NB4 (cell line): ENCODE results near the gene UBE2F.

ENCODE experiments used
- DNase-seq: peaks from one replicate; pipeline ENCODE4 v3.0.0; 2010; ENCODE audit warnings: low read depth
- H3K4me3 ChIP-seq: one replicate; pipeline ENCODE4 v1.5.1; 2011; ENCODE audit warnings: mild to moderate bottlenecking, low read depth, low read length, moderate library complexity
- MYC ChIP-seq: IDR thresholded peaks from 2 replicates; pipeline ENCODE4 v1.6.1; 2011; ENCODE audit warnings: low read depth, low read length
- POLR2A ChIP-seq: IDR thresholded peaks from 2 replicates; pipeline ENCODE4 v1.6.1; 2011; ENCODE audit warnings: mild to moderate bottlenecking; ENCODE audit not compliant: insufficient read length; ENCODE audit errors: extremely low read depth
- TF ChIP-seq, protein P1 (sequence below): IDR thresholded peaks from one replicate; pipeline ENCODE4 v1.5.1; 2012; ENCODE audit warnings: low read depth, low read length
- TF ChIP-seq, protein P2 (sequence below): IDR thresholded peaks from 2 replicates; pipeline ENCODE4 v1.6.1; 2011; ENCODE audit warnings: low read depth, low read length

Gene UBE2F

DNA sequence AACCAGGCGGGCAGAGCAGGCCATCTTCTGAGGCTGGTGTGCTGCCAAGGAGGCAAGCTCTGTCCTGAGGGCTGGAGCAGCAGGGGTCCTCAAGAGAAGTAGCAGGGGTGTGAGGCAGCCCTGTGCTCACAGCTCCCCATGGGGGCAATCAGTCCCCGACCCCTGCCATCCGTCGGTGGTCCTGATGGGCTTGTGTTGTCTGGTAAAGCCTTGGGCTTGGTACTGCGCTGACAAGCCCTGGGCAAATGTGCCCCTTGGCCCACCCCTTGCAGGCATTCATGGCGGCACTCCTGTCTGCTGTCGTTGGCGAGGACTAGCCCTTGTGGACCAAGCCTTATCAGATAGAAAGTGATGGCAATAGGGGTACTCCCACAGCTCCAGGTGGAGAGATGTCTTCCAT is 71.4 kb downstream of the UBE2F start:
- TF ChIP-seq, protein P1, sequence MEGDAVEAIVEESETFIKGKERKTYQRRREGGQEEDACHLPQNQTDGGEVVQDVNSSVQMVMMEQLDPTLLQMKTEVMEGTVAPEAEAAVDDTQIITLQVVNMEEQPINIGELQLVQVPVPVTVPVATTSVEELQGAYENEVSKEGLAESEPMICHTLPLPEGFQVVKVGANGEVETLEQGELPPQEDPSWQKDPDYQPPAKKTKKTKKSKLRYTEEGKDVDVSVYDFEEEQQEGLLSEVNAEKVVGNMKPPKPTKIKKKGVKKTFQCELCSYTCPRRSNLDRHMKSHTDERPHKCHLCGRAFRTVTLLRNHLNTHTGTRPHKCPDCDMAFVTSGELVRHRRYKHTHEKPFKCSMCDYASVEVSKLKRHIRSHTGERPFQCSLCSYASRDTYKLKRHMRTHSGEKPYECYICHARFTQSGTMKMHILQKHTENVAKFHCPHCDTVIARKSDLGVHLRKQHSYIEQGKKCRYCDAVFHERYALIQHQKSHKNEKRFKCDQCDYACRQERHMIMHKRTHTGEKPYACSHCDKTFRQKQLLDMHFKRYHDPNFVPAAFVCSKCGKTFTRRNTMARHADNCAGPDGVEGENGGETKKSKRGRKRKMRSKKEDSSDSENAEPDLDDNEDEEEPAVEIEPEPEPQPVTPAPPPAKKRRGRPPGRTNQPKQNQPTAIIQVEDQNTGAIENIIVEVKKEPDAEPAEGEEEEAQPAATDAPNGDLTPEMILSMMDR: no peak
- TF ChIP-seq MYC (no peak), POLR2A (no peak)
- TF ChIP-seq, protein P2, sequence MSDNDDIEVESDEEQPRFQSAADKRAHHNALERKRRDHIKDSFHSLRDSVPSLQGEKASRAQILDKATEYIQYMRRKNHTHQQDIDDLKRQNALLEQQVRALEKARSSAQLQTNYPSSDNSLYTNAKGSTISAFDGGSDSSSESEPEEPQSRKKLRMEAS: no peak
- DNase-seq: no peak
- no peak overlapping the region for H3K4me3 ChIP-seq

DNA sequence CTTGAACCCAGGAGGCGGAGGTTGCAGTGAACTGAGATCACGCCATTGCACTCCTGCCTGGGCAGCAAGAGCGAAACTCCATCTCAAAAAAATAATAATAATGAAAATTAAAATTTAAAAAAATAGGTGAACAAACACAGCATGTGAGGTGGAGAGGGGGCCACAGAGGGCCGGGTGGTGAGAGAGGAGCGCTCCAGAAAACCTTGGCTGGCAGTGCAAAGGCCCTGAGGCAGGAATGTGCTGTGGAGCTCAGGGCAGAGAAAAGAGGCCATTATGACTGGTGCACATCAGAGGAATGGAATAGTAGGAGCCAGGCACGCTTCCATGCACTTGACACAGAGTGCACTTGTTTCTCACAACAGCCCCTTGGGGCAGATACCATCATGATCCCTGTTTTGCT is 72.3 kb downstream of the UBE2F start:
- no peak for DNase-seq
- H3K4me3 ChIP-seq: no peak overlapping the region
- TF ChIP-seq POLR2A (no peak), MYC (no peak)
- TF ChIP-seq, protein P1: no peak
- TF ChIP-seq, protein P2: no peak

DNA sequence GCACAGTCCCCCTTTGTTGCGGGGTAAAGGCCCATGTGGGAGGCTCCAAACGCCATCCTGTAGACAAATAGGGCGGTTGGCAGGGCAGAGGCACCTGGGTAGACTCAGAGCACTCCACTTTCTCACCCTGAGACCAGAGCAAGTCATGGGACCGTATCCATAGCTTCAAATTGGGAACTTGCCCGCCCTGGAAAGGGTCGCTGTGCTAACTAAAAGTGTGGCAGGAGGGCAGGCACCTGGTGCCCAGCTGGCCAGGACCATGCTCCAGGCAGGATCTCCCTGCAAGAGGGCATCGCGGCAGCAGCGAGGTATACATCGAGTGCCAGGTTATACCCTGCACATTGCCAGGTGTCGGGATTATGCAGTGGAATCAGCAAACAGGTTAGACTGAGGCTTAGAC is 73.2 kb downstream of the UBE2F start:
- no peak overlapping the region for H3K4me3 ChIP-seq
- TF ChIP-seq MYC (no peak), POLR2A (no peak)
- TF ChIP-seq, protein P2: no peak
- TF ChIP-seq, protein P1: no peak
- DNase-seq: no peak

DNA sequence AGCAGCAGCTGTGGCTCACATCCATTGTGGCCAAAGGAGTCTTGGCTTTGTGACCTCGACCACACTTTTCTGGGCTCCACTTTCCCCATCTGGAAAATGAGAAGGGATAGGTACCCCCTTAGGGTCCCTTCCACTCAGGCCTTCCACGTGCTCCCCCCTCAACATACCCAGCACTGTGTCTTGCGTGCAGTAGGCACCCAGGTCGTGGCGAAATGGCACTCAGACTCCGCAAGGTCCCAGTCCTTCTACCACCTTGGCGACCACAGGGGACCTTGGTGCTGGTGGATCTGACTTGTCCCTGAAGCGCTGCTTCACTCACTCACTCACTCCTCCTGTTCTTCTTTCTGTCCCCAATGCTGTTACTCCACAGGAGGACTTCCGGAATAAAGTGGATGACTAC is 74.1 kb downstream of the UBE2F start:
- TF ChIP-seq MYC: no peak
- TF ChIP-seq, protein P1: no peak
- TF ChIP-seq, protein P2: no peak
- TF ChIP-seq POLR2A: no peak
- H3K4me3 ChIP-seq: no peak overlapping the region
- DNase-seq: no peak

DNA sequence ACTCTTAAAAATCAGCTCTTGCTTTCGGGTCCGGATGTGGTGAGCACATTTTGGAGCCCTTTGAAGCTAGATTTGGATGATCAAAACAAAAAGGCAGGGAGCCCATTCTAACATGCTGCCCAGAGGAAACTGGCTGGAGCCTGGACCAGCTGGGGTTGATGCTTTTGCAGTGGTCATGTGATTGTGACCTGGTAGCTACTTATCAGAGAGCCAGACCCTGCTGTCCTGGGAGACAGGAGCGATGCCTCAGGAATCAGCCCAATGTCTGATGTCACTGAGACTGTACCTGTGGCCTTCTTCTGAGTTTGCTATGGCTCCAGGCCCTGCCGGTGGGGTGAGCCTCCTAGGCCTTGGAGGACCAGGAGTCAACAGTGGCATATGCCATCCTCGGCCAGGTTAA is 75.3 kb downstream of the UBE2F start:
- TF ChIP-seq MYC (no peak), POLR2A (no peak)
- TF ChIP-seq, protein P2: no peak
- TF ChIP-seq, protein P1: no peak
- DNase-seq: no peak
- no peak overlapping the region for H3K4me3 ChIP-seq

DNA sequence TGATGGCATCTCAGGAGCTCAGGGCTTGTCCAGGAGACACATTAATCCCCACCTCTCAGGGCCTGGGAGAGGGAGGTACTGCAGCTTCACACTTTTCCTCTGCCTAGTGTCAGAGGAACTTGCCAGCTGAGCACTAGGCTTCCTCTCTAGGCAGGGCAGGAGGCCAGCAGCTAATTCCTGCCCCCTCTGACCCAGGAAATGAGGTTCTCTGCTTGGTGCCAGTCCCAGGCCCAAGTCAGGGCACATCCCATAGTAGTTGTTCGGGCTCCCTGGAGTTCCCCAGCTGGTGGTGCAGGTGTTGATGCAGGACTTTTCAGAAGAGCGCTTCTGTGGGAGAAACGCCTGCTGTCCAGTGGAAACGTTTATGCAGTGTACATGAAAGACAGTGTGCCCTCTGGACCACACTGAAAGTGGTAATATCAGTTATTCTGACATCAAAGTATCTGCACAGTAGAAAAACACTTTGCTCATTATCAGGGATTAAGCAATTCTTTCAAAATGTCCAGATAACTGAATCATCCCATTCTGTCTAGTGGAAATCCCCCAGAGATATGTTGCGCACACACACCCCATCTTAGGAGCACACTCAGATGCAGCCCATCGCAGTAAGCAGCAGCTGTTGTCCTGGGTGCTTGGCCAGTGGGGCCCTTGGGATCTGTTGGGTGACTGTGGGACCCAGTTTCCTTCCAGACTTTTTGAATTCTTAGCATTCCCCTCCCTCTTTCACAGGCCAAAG is 76.2 kb downstream of the UBE2F start:
- no peak overlapping the region for H3K4me3 ChIP-seq

More for the DNA sequence above, 76.2 kb downstream of the UBE2F start:
- no peak for DNase-seq
- TF ChIP-seq MYC: no peak
- TF ChIP-seq, protein P2: no peak
- TF ChIP-seq POLR2A: no peak
- TF ChIP-seq, protein P1: no peak
